IPS-18a (cell line): ENCODE data around the gene KIAA2012.

Experiments used
- H3K27ac ChIP-seq: one replicate; pipeline ENCODE4 v1.5.1; 2013; ENCODE audit warnings: low read length
- H3K27me3 ChIP-seq: one replicate; pipeline ENCODE4 v1.6.1; 2013; ENCODE audit warnings: mild to moderate bottlenecking, low read length; ENCODE audit not compliant: control insufficient read depth, insufficient read depth
- H3K36me3 ChIP-seq: one replicate; pipeline ENCODE4 v1.6.1; 2013; ENCODE audit warnings: low read depth, low read length; ENCODE audit not compliant: control insufficient read depth
- H3K4me1 ChIP-seq: one replicate; pipeline ENCODE4 v1.6.1; 2013; ENCODE audit warnings: low read depth, low read length; ENCODE audit not compliant: control insufficient read depth
- H3K4me3 ChIP-seq: one replicate; pipeline ENCODE4 v1.5.1; 2013; ENCODE audit warnings: low read length
- H3K9ac ChIP-seq: one replicate; pipeline ENCODE4 v1.6.1; 2013; ENCODE audit warnings: mild to moderate bottlenecking, low read length, moderate library complexity
- H3K9me3 ChIP-seq: one replicate; pipeline ENCODE4 v1.6.1; 2013; ENCODE audit warnings: low read depth, low read length; ENCODE audit not compliant: control insufficient read depth

KIAA2012 gene

GRCh38 chr2:202091476-202091875 is 18.4 kb downstream of the KIAA2012 start:
- H3K27me3 ChIP-seq: no peaks in the 10 kb centered on the region
- no peaks in the 10 kb centered on the region for H3K4me1 ChIP-seq
- H3K9ac ChIP-seq: no peak overlapping the region
- no peaks in the 10 kb centered on the region for H3K36me3 ChIP-seq
- H3K9me3 ChIP-seq: no peaks in the 10 kb centered on the region
- no peak overlapping the region for H3K4me3 ChIP-seq
- H3K27ac ChIP-seq: no peak overlapping the region

DNA sequence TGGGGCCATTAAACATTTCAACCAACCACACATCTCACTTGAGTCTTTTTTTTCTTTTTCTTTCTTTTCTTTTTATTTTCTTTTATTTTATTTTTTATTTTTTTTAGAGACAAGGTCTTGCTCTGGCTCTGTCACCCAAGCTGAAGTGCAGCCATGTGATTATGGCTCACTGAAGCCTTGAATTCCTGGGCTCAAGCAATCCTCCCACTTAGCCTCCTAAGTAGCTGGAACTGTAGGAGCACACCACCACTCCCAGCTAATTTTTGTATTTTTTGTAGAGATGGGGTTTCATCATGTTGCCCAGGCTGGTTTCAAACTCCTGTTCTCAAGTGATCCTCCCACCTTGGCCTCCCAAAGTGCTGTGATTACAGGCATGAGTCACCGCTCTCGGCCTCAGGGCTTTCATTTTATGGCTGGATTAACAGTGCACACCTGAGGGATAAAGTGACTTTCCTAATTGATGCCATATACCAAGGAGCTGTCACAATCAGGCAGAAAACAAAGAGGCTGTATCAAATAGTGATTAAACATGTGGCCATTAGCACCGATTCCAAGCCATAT is 21.5 kb downstream of the KIAA2012 start:
- Histone ChIP-seq H3K9ac (no peak overlapping the region), H3K4me1 (peaks cover 2% of the 10 kb centered on the region), H3K9me3 (no peaks in the 10 kb centered on the region), H3K36me3 (no peaks in the 10 kb centered on the region), H3K27ac (no peak overlapping the region), H3K27me3 (no peaks in the 10 kb centered on the region), H3K4me3 (no peak overlapping the region)

DNA sequence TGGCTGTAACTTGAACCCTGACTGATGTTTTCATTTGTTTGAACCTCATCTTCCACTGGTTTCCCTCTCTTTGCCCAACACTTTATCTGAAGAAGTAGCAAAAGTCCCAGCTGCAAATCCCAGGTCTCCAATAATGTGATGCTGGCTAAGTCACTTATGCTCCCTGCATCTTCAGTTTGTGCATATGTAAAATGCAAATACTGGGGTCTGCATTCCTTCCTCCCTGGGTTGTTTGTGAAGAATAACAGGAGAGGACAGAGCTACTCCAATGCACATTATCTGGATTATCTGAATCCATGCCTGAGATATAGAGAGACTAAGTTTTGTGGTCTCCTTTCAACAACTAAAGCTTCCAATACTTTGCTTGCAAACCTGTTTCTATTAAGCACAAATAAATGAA is 22.2 kb downstream of the KIAA2012 start:
- no peak overlapping the region for H3K27ac ChIP-seq
- no peaks in the 10 kb centered on the region for H3K9me3 ChIP-seq
- H3K36me3 ChIP-seq: no peaks in the 10 kb centered on the region
- peaks cover 3% of the 10 kb centered on the region for H3K4me1 ChIP-seq
- H3K9ac ChIP-seq: no peak overlapping the region
- H3K4me3 ChIP-seq: no peak overlapping the region
- no peaks in the 10 kb centered on the region for H3K27me3 ChIP-seq

DNA sequence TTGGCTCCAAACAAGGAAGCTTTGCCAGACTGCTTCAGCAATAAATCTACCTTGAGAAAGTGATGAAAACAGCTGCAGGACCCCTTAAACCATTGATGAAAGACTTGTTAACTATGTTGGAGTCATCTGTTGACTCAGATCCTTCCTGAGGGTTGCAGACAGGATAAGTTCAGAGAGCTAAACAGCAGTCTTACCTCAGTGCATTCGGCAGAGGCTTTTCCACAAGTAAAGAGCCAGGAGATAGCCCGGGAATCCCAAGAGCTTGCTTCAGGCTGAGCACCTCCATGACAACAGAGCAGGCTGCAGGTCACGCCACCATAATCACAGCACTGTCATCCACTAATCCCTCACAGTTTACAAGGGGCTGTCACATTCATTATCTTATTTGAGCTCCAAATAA is 23.7 kb downstream of the KIAA2012 start:
- H3K27ac ChIP-seq: no peak overlapping the region
- no peaks in the 10 kb centered on the region for H3K36me3 ChIP-seq
- H3K4me3 ChIP-seq: no peak overlapping the region
- H3K27me3 ChIP-seq: no peaks in the 10 kb centered on the region
- H3K4me1 ChIP-seq: peaks cover 12% of the 10 kb centered on the region
- H3K9ac ChIP-seq: no peak overlapping the region
- no peaks in the 10 kb centered on the region for H3K9me3 ChIP-seq

DNA sequence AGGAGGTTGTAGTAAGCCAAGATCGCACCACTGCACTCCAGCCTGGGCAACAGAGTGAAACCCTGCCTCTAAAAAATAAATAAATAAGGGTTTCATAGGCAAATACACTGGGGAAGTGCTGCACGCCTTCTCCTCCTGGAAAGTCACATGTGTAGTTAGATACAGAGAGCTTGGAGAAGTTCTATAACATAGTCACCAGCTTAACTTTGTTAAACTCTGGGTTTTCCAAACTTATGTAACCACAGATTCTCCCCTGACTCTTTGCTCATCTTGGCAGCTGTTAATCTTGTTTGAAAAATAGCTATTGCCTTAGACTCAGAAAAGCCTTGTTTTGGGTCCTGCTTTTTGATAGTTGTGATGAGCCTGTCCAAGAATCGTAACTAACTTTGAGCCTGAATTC is 25.2 kb downstream of the KIAA2012 start:
- H3K4me3 ChIP-seq: no peak overlapping the region
- H3K9me3 ChIP-seq: no peaks in the 10 kb centered on the region
- H3K27me3 ChIP-seq: no peaks in the 10 kb centered on the region
- H3K27ac ChIP-seq: no peak overlapping the region
- H3K4me1 ChIP-seq: peaks cover 21% of the 10 kb centered on the region
- H3K9ac ChIP-seq: no peak overlapping the region
- H3K36me3 ChIP-seq: no peaks in the 10 kb centered on the region

- no peaks in the 10 kb centered on the region for H3K9me3 ChIP-seq
- peaks cover 21% of the 10 kb centered on the region for H3K4me1 ChIP-seq
- H3K27me3 ChIP-seq: no peaks in the 10 kb centered on the region
- no peak overlapping the region for H3K27ac ChIP-seq
- no peak overlapping the region for H3K4me3 ChIP-seq
- no peak overlapping the region for H3K9ac ChIP-seq
- no peaks in the 10 kb centered on the region for H3K36me3 ChIP-seq
Observed at GRCh38 chr2:202099515-202099914, 26.5 kb downstream of the KIAA2012 start.

GRCh38 chr2:202100176-202100575 is 27.1 kb downstream of the KIAA2012 start:
- Histone ChIP-seq H3K9me3 (no peaks in the 10 kb centered on the region), H3K27ac (no peak overlapping the region), H3K36me3 (no peaks in the 10 kb centered on the region), H3K4me1 (peaks cover 21% of the 10 kb centered on the region), H3K27me3 (no peaks in the 10 kb centered on the region), H3K4me3 (no peak overlapping the region), H3K9ac (no peak overlapping the region)

DNA sequence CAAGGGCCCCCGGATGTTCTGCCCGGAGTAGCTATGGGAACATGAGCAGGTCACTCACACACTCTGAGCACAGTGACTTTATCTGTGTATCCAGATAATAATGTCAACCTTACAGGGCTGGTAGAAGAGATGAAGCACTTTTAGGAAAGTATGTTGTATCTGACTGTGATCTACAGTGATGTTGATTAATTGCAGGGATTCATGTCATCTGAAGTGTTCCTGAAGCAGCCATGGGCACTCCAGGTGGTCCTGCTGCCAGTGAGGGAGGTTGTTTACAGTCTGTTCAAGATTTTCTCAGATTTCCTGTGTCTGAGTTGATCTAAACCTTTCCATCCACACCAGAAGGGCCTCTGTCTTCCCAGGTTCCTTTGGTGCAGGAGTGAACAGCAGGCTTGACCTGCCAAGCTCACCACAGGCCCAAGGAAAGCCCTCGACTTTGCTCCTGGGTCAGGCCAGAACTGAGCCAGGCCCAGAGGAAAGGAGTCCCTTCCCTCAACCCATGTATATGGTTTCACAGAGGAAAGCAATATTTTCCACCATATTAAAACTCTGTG is 28.0 kb downstream of the KIAA2012 start:
- H3K27me3 ChIP-seq: no peaks in the 10 kb centered on the region
- no peaks in the 10 kb centered on the region for H3K36me3 ChIP-seq
- H3K9ac ChIP-seq: no peak overlapping the region
- H3K4me3 ChIP-seq: no peak overlapping the region
- no peaks in the 10 kb centered on the region for H3K9me3 ChIP-seq
- peaks cover 21% of the 10 kb centered on the region for H3K4me1 ChIP-seq
- no peak overlapping the region for H3K27ac ChIP-seq

DNA sequence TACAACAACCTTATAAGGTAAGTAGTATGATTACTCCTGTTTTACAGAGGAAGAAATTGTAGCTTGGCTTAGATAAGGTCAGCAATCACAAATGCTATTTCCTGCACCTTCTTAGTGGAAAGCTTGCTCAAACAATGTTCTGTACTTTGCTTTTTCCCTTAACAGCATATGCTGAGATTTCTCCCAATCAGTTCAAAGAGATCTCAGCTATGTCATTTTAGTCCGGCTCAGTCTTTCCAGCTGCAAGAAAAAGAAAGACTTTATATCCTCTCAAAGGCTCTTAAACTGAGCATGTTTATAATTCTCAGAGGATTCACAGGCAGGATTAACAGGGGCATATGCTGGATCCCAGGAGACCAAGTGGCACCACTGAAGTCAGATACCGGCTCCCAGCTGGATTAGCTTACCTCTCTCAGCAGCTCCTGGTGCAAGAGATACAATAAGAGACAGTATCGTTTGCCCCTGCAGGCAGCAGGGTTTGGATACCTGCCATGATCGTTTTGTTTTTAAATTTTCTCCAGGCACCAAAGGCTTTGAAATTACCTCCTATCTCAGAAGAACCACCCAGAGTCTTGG is 29.5 kb downstream of the KIAA2012 start:
- Histone ChIP-seq H3K36me3 (no peaks in the 10 kb centered on the region), H3K4me1 (peaks cover 21% of the 10 kb centered on the region), H3K27ac (no peak overlapping the region), H3K9ac (no peak overlapping the region), H3K9me3 (no peaks in the 10 kb centered on the region), H3K4me3 (no peak overlapping the region), H3K27me3 (no peaks in the 10 kb centered on the region)

- H3K27me3 ChIP-seq: no peaks in the 10 kb centered on the region
- H3K4me1 ChIP-seq: peaks cover 20% of the 10 kb centered on the region
- no peaks in the 10 kb centered on the region for H3K9me3 ChIP-seq
- no peak overlapping the region for H3K4me3 ChIP-seq
- H3K27ac ChIP-seq: no peak overlapping the region
- no peak overlapping the region for H3K9ac ChIP-seq
- no peaks in the 10 kb centered on the region for H3K36me3 ChIP-seq
Observed at GRCh38 chr2:202104286-202104870, 31.3 kb downstream of the KIAA2012 start.

- H3K4me1 ChIP-seq: peaks cover 18% of the 10 kb centered on the region
- H3K27ac ChIP-seq: no peak overlapping the region
- no peaks in the 10 kb centered on the region for H3K36me3 ChIP-seq
- H3K27me3 ChIP-seq: no peaks in the 10 kb centered on the region
- no peak overlapping the region for H3K9ac ChIP-seq
- no peak overlapping the region for H3K4me3 ChIP-seq
- H3K9me3 ChIP-seq: no peaks in the 10 kb centered on the region
Observed at GRCh38 chr2:202105025-202105424, 32.0 kb downstream of the KIAA2012 start.

DNA sequence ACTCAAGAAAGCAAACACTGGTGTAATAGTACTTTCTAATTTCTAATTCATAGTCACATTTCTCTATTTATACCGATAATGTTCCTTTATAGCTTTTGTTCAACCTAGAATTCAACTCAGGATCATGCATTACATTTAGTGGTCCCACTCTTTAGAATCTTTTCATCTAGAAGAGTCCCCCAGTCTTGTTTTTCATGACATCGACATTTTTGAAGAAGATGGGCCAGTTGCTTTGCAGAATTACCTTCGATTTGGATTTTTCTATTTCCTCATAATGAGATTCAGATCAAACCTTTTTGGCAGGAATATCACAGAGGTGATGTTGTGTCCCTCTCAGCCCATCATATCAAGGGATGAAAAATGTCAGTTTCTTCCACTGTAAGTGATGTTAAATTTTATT is 35.3 kb downstream of the KIAA2012 start:
- Histone ChIP-seq H3K36me3 (no peaks in the 10 kb centered on the region), H3K9me3 (no peaks in the 10 kb centered on the region), H3K27ac (no peak overlapping the region), H3K9ac (no peak overlapping the region), H3K4me1 (no peaks in the 10 kb centered on the region), H3K27me3 (no peaks in the 10 kb centered on the region), H3K4me3 (no peak overlapping the region)
